Body of pancreas (tissue), 4 donors: ENCODE measurements around the gene SLC28A1.

Experiments
- CTCF ChIP-seq, 7 experiments: fragments of 450-650 bp in 4 of 7; fragments of 200-600 bp in 3 of 7; sonication (generic) in 3 of 7; IDR thresholded peaks; one replicate each; pipeline ENCODE4 v1.5.1; 2016 to 2019; ENCODE audit warnings: antibody characterized with exemption in 7 of 7
- POLR2A ChIP-seq, 3 donors: fragments of 450-650 bp; IDR thresholded peaks; one replicate each; pipeline ENCODE4 v1.6.1; 2016; ENCODE audit warnings: antibody characterized with exemption in 3 of 3, mild to moderate bottlenecking in 2 of 3

DNA sequence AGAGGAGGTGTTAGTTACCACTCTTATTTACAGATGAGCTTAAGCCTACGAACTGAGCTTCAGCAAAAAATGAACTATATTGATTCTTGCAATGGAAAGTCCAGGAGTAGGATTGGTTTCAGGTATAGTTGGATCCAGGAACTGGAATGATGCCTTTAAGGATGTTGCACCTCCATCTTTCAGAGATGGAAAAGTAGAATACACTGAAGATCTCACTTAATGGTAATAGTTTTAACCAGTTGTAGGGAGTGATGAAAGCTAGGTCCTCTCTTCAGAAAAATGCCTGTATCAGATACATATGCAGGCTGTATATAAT lies 2.5 kb downstream of the SLC28A1 start:
- no peak for TF ChIP-seq CTCF (IDR thresholded peaks at IDR 0.05)
- no peak for TF ChIP-seq POLR2A (IDR thresholded peaks at IDR 0.05)
